IPS-18c (cell line): ENCODE data around the gene ELMO1.

Source experiments
- H3K4me3 ChIP-seq: 2 replicates; pipeline ENCODE4 v1.7.0; 2013; ENCODE audit warnings: low read depth, mild to moderate bottlenecking, low read length, moderate library complexity; ENCODE audit not compliant: insufficient read depth
- H3K9me3 ChIP-seq: one replicate; pipeline ENCODE4 v1.6.1; 2013; ENCODE audit warnings: mild to moderate bottlenecking, low read length, moderate library complexity; ENCODE audit not compliant: control insufficient read depth, insufficient read depth

Gene ELMO1

GRCh38 chr7:37368540-37368939 is 80.1 kb downstream of the ELMO1 start:
- Histone ChIP-seq H3K9me3 (no peaks in the 10 kb centered on the region), H3K4me3 (no peak overlapping the region)

- H3K9me3 ChIP-seq, result no peaks in the 10 kb centered on the region
- no peak overlapping the region for H3K4me3 ChIP-seq
Measured at GRCh38 chr7:37367010-37367409, 81.7 kb downstream of the ELMO1 start.

GRCh38 chr7:37366445-37366844 is 82.2 kb downstream of the ELMO1 start:
- no peak overlapping the region for H3K4me3 ChIP-seq
- H3K9me3 ChIP-seq, result no peaks in the 10 kb centered on the region

DNA sequence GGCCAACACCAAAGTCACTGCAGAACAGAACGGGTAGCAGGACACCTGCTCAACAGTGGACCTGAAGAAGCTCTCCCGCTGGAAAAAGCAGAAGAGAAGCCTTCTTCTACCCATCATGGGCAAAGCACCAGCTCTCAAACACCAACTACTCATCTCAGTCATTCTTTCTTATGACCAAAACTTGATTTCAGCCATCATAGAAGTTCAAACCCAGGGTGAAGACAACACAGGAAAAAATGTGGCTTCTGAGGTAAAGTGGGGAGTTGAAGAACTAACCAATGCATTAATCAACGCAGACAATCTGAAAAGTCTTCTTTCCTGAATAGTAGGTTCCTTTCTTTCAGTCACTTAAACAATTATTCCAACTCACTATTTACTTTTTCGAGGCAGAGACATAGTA is 83.3 kb downstream of the ELMO1 start:
- Histone ChIP-seq H3K4me3 (no peak overlapping the region), H3K9me3 (no peaks in the 10 kb centered on the region)

DNA sequence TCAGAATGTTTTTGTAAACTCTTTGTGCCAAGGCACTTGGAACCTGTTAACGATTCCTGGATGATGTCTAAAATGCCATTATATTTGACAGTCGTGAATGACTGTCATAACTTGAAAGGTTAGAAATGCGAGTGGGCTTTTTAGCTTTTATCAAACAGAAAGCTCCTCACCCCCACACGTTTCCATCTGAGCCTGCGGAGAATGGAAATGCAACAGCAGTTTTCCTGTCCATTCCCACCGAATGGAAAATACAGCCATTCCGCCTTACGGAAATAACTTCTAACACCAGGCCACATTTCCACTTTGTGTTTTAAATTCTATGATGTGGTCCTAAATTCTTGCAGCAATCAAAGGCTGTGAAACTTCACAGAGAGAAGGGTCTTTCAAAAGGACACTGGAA is 83.8 kb downstream of the ELMO1 start:
- Histone ChIP-seq H3K9me3 (no peaks in the 10 kb centered on the region), H3K4me3 (no peak overlapping the region)

- no peaks in the 10 kb centered on the region for H3K9me3 ChIP-seq
Measured at GRCh38 chr7:37363536-37364491, 84.8 kb downstream of the ELMO1 start.

GRCh38 chr7:37362802-37363201 is 85.9 kb downstream of the ELMO1 start:
- Histone ChIP-seq H3K4me3 (no peak overlapping the region), H3K9me3 (no peaks in the 10 kb centered on the region)

More at GRCh38 chr7:37363536-37364491, 84.8 kb downstream of the ELMO1 start:
- no peak overlapping the region for H3K4me3 ChIP-seq

- Histone ChIP-seq H3K9me3 (no peaks in the 10 kb centered on the region), H3K4me3 (no peak overlapping the region)
Measured at GRCh38 chr7:37360484-37360883, 88.2 kb downstream of the ELMO1 start.

DNA sequence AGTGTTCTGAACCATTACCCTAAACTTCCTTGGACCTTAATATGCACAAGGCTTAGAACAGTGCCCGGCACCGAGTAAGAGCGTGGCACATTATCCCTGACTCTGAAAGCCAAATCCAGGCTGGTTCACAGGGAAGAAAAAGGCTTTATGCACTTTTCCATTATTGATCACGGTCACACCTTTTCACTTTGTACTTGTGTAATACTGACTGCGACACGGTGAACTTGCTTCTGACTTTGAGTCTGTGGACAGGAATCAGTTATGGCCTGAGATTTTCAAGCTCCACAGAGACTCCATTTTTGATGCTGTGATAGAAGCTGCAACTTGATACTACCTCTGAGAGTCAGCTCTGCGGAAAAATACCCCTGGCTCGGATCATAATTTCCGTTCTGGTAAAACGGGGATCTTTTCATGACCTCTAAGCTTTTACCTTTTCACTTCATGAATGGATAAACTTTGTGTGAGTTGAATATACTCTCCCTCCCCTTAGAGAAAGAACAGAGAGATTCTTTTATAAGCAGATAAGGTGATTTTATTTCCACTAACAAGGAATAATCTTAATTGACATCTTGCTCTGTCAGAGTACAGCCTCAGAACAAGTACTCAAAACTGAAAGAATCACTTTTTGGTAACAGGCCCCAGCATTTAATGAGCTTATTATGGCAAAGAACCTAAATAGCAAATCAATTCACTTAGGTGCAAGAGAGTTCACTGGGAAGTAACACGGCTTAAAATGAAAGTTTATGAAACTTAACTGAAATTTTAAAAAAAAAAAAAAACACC is 88.8 kb downstream of the ELMO1 start:
- no peaks in the 10 kb centered on the region for H3K9me3 ChIP-seq
- no peak overlapping the region for H3K4me3 ChIP-seq

DNA sequence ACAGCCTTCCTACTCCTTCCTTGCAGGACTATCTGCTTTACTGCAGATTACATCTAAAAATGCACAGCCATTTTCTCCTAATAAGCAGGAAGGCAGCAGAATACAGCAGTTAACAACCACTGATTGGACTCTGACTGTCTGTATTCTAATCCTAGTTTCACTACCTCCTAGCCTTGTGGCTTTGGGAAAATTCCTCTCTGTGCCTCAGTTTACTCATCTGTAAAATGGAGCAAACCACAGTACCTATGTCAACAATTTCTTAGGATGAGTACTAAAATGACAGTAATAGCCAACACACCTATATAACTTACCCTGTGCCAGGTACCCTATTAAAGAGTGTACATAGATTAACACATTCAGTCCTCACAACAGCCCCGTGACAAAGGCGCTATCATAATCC is 89.5 kb downstream of the ELMO1 start:
- Histone ChIP-seq H3K9me3 (no peaks in the 10 kb centered on the region), H3K4me3 (no peak overlapping the region)

GRCh38 chr7:37357637-37357996 is 91.0 kb downstream of the ELMO1 start:
- Histone ChIP-seq H3K4me3 (no peak overlapping the region), H3K9me3 (no peaks in the 10 kb centered on the region)

- Histone ChIP-seq H3K4me3 (no peak overlapping the region), H3K9me3 (no peaks in the 10 kb centered on the region)
Measured at GRCh38 chr7:37356911-37357636, 91.6 kb downstream of the ELMO1 start.

- H3K4me3 ChIP-seq, result no peak overlapping the region
Measured at GRCh38 chr7:37354656-37355131, 94.0 kb downstream of the ELMO1 start.

DNA sequence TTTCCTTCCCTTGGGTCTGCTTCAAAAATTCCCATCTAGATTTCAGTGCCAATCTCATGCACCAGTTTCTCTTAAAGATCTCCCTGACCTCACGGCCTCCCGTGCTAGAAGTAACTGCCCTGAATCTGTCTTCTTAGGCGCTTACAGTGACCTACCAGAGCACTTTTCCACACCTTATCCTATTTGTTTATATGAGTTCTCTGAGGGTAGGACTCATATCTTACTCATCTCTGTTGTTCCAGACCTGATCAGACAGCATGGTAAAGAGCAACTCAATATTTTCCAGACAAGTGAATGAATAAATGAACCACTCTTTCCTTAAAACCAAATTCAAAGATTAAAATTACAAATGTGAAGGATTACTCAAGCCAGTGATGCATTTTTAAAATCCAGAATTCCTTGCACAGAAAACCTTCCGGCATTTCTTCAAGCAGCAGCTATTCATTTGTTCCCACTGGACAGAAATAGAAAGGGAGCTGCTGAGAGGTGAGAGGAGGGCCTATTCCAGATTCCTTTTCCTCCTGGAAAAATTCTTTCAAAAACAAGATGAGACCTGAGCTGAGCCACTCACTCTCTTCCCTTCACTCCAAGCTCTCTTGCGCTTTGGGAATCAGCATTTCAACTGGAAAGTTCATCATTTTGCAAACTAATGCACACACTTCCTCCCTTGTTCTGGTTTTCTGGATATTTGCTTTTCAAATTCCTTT is 94.6 kb downstream of the ELMO1 start:
- H3K9me3 ChIP-seq, result no peaks in the 10 kb centered on the region
- no peak overlapping the region for H3K4me3 ChIP-seq

More at GRCh38 chr7:37354656-37355131, 94.0 kb downstream of the ELMO1 start:
- no peaks in the 10 kb centered on the region for H3K9me3 ChIP-seq

GRCh38 chr7:37352974-37353948 is 95.4 kb downstream of the ELMO1 start:
- Histone ChIP-seq H3K4me3 (no peak overlapping the region), H3K9me3 (no peaks in the 10 kb centered on the region)
